ENCODE results near the gene NHLRC4. TPM values are rescaled to one million over a fixed set of nuclear protein-coding genes. Genes with fewer than 3 reads are reported as not detected.

Gene NHLRC4
- total RNA-seq, 2 experiments from 2014 or later = 0.54 to 0.76 TPM

- DNase-seq = no peak
- no peak overlapping the region for H3K27ac Mint-ChIP-seq
- H3K4me3 Mint-ChIP-seq = no peak overlapping the region
- H3K36me3 Mint-ChIP-seq = no peaks in the 10 kb centered on the region
- H3K4me1 Mint-ChIP-seq = no peaks in the 10 kb centered on the region
- no peaks in the 10 kb centered on the region for H3K9me3 Mint-ChIP-seq
- peaks cover 8% of the 10 kb centered on the region for H3K27me3 Mint-ChIP-seq
Observed at GRCh38 chr16:555528-556473, 11.0 kb upstream of the NHLRC4 start.

GRCh38 chr16:556474-557173, 10.2 kb upstream of the NHLRC4 start:
- no peak for DNase-seq
- no peaks in the 10 kb centered on the region for H3K4me1 Mint-ChIP-seq
- peaks cover 8% of the 10 kb centered on the region for H3K27me3 Mint-ChIP-seq
- no peaks in the 10 kb centered on the region for H3K9me3 Mint-ChIP-seq
- no peaks in the 10 kb centered on the region for H3K36me3 Mint-ChIP-seq
- no peak overlapping the region for H3K4me3 Mint-ChIP-seq
- H3K27ac Mint-ChIP-seq = no peak overlapping the region

- Mint-ChIP-seq H3K36me3 (no peaks in the 10 kb centered on the region), H3K27ac (no peak overlapping the region), H3K4me1 (no peaks in the 10 kb centered on the region), H3K9me3 (no peaks in the 10 kb centered on the region), H3K4me3 (no peak overlapping the region), H3K27me3 (peaks cover 14% of the 10 kb centered on the region)
- DNase-seq = no peak
Observed at GRCh38 chr16:557463-558297, 9.1 kb upstream of the NHLRC4 start.

GRCh38 chr16:558298-559020, 8.3 kb upstream of the NHLRC4 start:
- Mint-ChIP-seq H3K4me3 (no peak overlapping the region), H3K4me1 (no peaks in the 10 kb centered on the region), H3K27me3 (peaks cover 14% of the 10 kb centered on the region), H3K36me3 (no peaks in the 10 kb centered on the region), H3K27ac (no peak overlapping the region), H3K9me3 (no peaks in the 10 kb centered on the region)
- DNase-seq = no peak

GRCh38 chr16:559021-559380, 7.8 kb upstream of the NHLRC4 start:
- H3K27me3 Mint-ChIP-seq = peaks cover 14% of the 10 kb centered on the region
- no peak overlapping the region for H3K27ac Mint-ChIP-seq
- no peak for DNase-seq
- H3K4me1 Mint-ChIP-seq = no peaks in the 10 kb centered on the region
- H3K36me3 Mint-ChIP-seq = no peaks in the 10 kb centered on the region
- H3K9me3 Mint-ChIP-seq = no peaks in the 10 kb centered on the region
- H3K4me3 Mint-ChIP-seq = no peak overlapping the region

- DNase-seq = no peak
- Mint-ChIP-seq H3K4me1 (no peaks in the 10 kb centered on the region), H3K36me3 (no peaks in the 10 kb centered on the region), H3K27me3 (peaks cover 14% of the 10 kb centered on the region), H3K9me3 (no peaks in the 10 kb centered on the region), H3K4me3 (no peak overlapping the region), H3K27ac (no peak overlapping the region)
Observed at GRCh38 chr16:559411-560203, 7.2 kb upstream of the NHLRC4 start.

GRCh38 chr16:560204-560700, 6.6 kb upstream of the NHLRC4 start, which contains the start of gene PRR35:
Gene PRR35, plus strand, starts transcription at chr16:560394. Its CDS starts 2,901 bp downstream, at chr16:563295.
- H3K27ac Mint-ChIP-seq = no peak within 1 kb of the TSS
- H3K27me3 Mint-ChIP-seq = peaks cover 14% of the 10 kb centered on the region
- DNase-seq = no peak
- no peaks in the 10 kb centered on the region for H3K4me1 Mint-ChIP-seq
- no peaks in the 10 kb centered on the region for H3K36me3 Mint-ChIP-seq
- no peaks in the 10 kb centered on the region for H3K9me3 Mint-ChIP-seq
- no peak within 1 kb of the TSS for H3K4me3 Mint-ChIP-seq

GRCh38 chr16:560701-561412, 5.9 kb upstream of the NHLRC4 start:
- no peaks in the 10 kb centered on the region for H3K9me3 Mint-ChIP-seq
- no peak overlapping the region for H3K27ac Mint-ChIP-seq
- DNase-seq = no peak
- H3K27me3 Mint-ChIP-seq = peaks cover 14% of the 10 kb centered on the region
- no peaks in the 10 kb centered on the region for H3K4me1 Mint-ChIP-seq
- H3K36me3 Mint-ChIP-seq = no peaks in the 10 kb centered on the region
- H3K4me3 Mint-ChIP-seq = no peak overlapping the region

- H3K4me3 Mint-ChIP-seq = no peak overlapping the region
- DNase-seq = no peak
- H3K9me3 Mint-ChIP-seq = no peaks in the 10 kb centered on the region
- peaks cover 14% of the 10 kb centered on the region for H3K27me3 Mint-ChIP-seq
- H3K36me3 Mint-ChIP-seq = no peaks in the 10 kb centered on the region
- no peak overlapping the region for H3K27ac Mint-ChIP-seq
- H3K4me1 Mint-ChIP-seq = peaks cover under 1% of the 10 kb centered on the region
Observed at GRCh38 chr16:561413-561794, 5.4 kb upstream of the NHLRC4 start.

- peaks cover 9% of the 10 kb centered on the region for H3K4me1 Mint-ChIP-seq
- peaks cover 14% of the 10 kb centered on the region for H3K27me3 Mint-ChIP-seq
- H3K36me3 Mint-ChIP-seq = no peaks in the 10 kb centered on the region
- no peak overlapping the region for H3K4me3 Mint-ChIP-seq
- no peak for DNase-seq
- no peak overlapping the region for H3K27ac Mint-ChIP-seq
- no peaks in the 10 kb centered on the region for H3K9me3 Mint-ChIP-seq
Observed at GRCh38 chr16:561957-562938, 4.6 kb upstream of the NHLRC4 start.

GRCh38 chr16:563072-563644, 3.6 kb upstream of the NHLRC4 start:
- no peak overlapping the region for H3K4me3 Mint-ChIP-seq
- H3K27me3 Mint-ChIP-seq = peaks cover 14% of the 10 kb centered on the region
- DNase-seq = no peak
- H3K4me1 Mint-ChIP-seq = peaks cover 9% of the 10 kb centered on the region
- H3K36me3 Mint-ChIP-seq = no peaks in the 10 kb centered on the region
- H3K27ac Mint-ChIP-seq = no peak overlapping the region
- no peaks in the 10 kb centered on the region for H3K9me3 Mint-ChIP-seq

Data from activated naive CD8-positive, alpha-beta T cell treated with anti-CD3 and anti-CD28 coated beads for 36 hours (primary cell).